GM23338 (cell line): ENCODE data around the gene BAX. TPM values are rescaled to one million over a fixed set of nuclear protein-coding genes. Genes with fewer than 3 reads are reported as not detected.
"Not testable (repeated sequence)": the region's sequence is repeated elsewhere in the genome, so short reads cannot be mapped to it uniquely, and the experiment has no call there.

Experiments used
- ATAC-seq: fragments of 200-7000 bp; cut with Tn5 transposase; 3 replicates; pipeline ENCODE4 v1.9.1; 2020
- DNase-seq: peaks from one replicate; pipeline ENCODE4 v3.0.0-alpha.2; 2015; ENCODE audit warnings: low spot score
- H2AFZ ChIP-seq: fragments of 200-600 bp; sonication (generic); 2 replicates; pipeline ENCODE4 v1.8.0; 2016; ENCODE audit warnings: antibody characterized with exemption, mild to moderate bottlenecking, moderate library complexity
- H3F3A ChIP-seq: fragments of 200-600 bp; sonication (generic); replicated peaks from 2 replicates; pipeline ENCODE4 v1.8.0; 2017; ENCODE audit warnings: antibody characterized with exemption, mixed run types, low read depth
- H3K27ac ChIP-seq: fragments of 200-600 bp; sonication (generic); 2 replicates; pipeline ENCODE4 v1.6.1; 2016; ENCODE audit warnings: low read depth
- H3K27me3 ChIP-seq: fragments of 200-600 bp; sonication (generic); 2 replicates; pipeline ENCODE4 v1.8.0; 2016; ENCODE audit warnings: mild to moderate bottlenecking, mixed run types, moderate library complexity; ENCODE audit not compliant: insufficient read depth
- H3K36me3 ChIP-seq: fragments of 200-600 bp; sonication (generic); 2 replicates; pipeline ENCODE4 v1.8.0; 2016; ENCODE audit warnings: mild to moderate bottlenecking; ENCODE audit not compliant: insufficient read depth
- H3K4me1 ChIP-seq: fragments of 200-600 bp; sonication (generic); 2 replicates; pipeline ENCODE4 v1.8.0; 2016; ENCODE audit warnings: mild to moderate bottlenecking, moderate library complexity; ENCODE audit not compliant: insufficient read depth
- H3K4me2 ChIP-seq: fragments of 200-600 bp; sonication (generic); 2 replicates; pipeline ENCODE4 v1.7.1; 2017; ENCODE audit warnings: mixed run types
- H3K4me3 ChIP-seq: fragments of 200-600 bp; sonication (generic); 2 replicates; pipeline ENCODE4 v1.6.1; 2016; ENCODE audit warnings: mixed run types
- H3K79me2 ChIP-seq: fragments of 200-600 bp; sonication (generic); replicated peaks from 2 replicates; pipeline ENCODE4 v1.8.0; 2017; ENCODE audit warnings: mild to moderate bottlenecking; ENCODE audit not compliant: insufficient read depth
- H3K9me2 ChIP-seq: fragments of 200-600 bp; sonication (generic); 2 replicates; pipeline ENCODE4 v1.8.0; 2017; ENCODE audit not compliant: insufficient read depth
- H4K20me1 ChIP-seq: fragments of 200-600 bp; sonication (generic); replicated peaks from 2 replicates; pipeline ENCODE4 v1.8.0; 2017; ENCODE audit warnings: mild to moderate bottlenecking; ENCODE audit not compliant: insufficient read depth
- H3K27ac Mint-ChIP-seq: 2 replicates; pipeline ENCODE4 v1.8.0; 2020; ENCODE audit warnings: inconsistent platforms, mild to moderate bottlenecking, moderate library complexity, mixed read lengths
- H3K27me3 Mint-ChIP-seq: 3 replicates; pipeline ENCODE4 v1.8.0; 2022; ENCODE audit warnings: low read depth, mild to moderate bottlenecking, moderate library complexity, mixed read lengths, inconsistent platforms; ENCODE audit not compliant: insufficient read depth, poor library complexity
- H3K36me3 Mint-ChIP-seq: 3 replicates; pipeline ENCODE4 v1.8.0; 2021; ENCODE audit warnings: low read depth, mild to moderate bottlenecking, inconsistent platforms, moderate library complexity, mixed read lengths
- H3K4me1 Mint-ChIP-seq: 3 replicates; pipeline ENCODE4 v1.8.0; 2020; ENCODE audit warnings: mild to moderate bottlenecking, inconsistent platforms, mixed read lengths
- H3K4me3 Mint-ChIP-seq: 3 replicates; pipeline ENCODE4 v1.8.0; 2021; ENCODE audit warnings: moderate library complexity, mild to moderate bottlenecking, inconsistent platforms, mixed read lengths
- H3K9me3 Mint-ChIP-seq: 3 replicates; pipeline ENCODE4 v1.8.0; 2020; ENCODE audit warnings: moderate library complexity, mild to moderate bottlenecking, inconsistent platforms, mixed read lengths
- POLR2AphosphoS5 ChIP-seq: IDR thresholded peaks from 2 replicates; pipeline ENCODE4 v1.6.1; 2016; ENCODE audit warnings: antibody characterized with exemption, low read depth
- ZNF114 ChIP-seq: fragments of 250-450 bp; sonication (Bioruptor Pico); IDR thresholded peaks from 2 replicates; pipeline ENCODE4 v1.5.0; 2020; ENCODE audit warnings: mild to moderate bottlenecking, moderate library complexity
- polyA plus RNA-seq: library from polyadenylated mRNA; unstranded; fragments of >200 nt; fragmentation: Nextera tagmentation; extraction: Ambion mirVana; gene quantifications from 2 replicates; pipeline ENCODE4 v1.2.1, GENCODE V29; 2016
- total RNA-seq: library from RNA; depleted of rRNA; stranded (reverse); fragments of >200 nt; shearing (Covaris generic); gene quantifications from 2 replicates; pipeline ENCODE4 v1.2.3, GENCODE V29; 2014
- TF ChIP-seq, protein P1 (sequence below): fragments of 250-450 bp; sonication (Bioruptor Pico); IDR thresholded peaks from 2 replicates; pipeline ENCODE4 v1.5.0; 2020; ENCODE audit warnings: mild to moderate bottlenecking, moderate library complexity

Gene BAX
- total and polyA plus RNA-seq, 2 experiments from 2014 or later: 179 to 261 TPM

DNA sequence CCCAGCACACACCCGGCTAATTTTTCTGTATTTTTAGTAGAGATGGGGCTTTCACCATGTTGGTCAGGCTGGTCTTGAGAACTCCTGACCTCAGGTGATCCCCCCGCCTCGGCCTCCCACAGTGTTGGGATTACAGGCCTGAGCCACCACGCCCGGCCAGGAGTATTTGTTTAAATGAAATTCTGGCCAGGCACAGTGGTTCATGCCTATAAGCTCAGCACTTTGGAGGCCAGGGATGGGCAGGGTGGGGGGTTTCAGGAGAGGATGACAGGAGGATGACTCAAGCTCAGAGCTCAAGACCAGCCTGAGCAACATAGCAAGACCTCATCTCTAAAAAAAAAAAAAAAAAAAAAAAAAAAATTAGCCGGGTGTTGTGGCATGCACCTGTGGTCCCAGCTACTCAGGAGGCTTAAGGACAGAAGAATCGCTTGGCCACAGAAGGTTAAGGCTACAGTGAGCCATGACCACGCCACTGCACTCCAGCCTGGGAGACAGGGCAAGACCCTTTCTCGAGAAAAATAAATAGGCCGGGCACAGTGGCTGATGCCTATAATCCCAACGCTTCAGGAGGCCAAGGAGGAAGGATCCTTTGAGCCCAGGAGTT lies 29.3 kb upstream of the BAX start:
- H3K4me1 ChIP-seq: no peaks in the 10 kb centered on the region
- no peaks in the 10 kb centered on the region for H3K79me2 ChIP-seq
- H3K4me3 Mint-ChIP-seq: no peak overlapping the region
- no peak for ATAC-seq
- H3F3A ChIP-seq: no peaks in the 10 kb centered on the region
- no peak overlapping the region for H3K27ac ChIP-seq
- H3K4me3 ChIP-seq: no peak overlapping the region
- DNase-seq: no peak
- H3K4me2 ChIP-seq: no peak overlapping the region
- TF ChIP-seq POLR2AphosphoS5 (0 out of 2 replicates have a peak, but pooled peaks have one; percentile 1), ZNF114 (CRISPR knock-in tag) (no peak)
- TF ChIP-seq, protein P1, sequence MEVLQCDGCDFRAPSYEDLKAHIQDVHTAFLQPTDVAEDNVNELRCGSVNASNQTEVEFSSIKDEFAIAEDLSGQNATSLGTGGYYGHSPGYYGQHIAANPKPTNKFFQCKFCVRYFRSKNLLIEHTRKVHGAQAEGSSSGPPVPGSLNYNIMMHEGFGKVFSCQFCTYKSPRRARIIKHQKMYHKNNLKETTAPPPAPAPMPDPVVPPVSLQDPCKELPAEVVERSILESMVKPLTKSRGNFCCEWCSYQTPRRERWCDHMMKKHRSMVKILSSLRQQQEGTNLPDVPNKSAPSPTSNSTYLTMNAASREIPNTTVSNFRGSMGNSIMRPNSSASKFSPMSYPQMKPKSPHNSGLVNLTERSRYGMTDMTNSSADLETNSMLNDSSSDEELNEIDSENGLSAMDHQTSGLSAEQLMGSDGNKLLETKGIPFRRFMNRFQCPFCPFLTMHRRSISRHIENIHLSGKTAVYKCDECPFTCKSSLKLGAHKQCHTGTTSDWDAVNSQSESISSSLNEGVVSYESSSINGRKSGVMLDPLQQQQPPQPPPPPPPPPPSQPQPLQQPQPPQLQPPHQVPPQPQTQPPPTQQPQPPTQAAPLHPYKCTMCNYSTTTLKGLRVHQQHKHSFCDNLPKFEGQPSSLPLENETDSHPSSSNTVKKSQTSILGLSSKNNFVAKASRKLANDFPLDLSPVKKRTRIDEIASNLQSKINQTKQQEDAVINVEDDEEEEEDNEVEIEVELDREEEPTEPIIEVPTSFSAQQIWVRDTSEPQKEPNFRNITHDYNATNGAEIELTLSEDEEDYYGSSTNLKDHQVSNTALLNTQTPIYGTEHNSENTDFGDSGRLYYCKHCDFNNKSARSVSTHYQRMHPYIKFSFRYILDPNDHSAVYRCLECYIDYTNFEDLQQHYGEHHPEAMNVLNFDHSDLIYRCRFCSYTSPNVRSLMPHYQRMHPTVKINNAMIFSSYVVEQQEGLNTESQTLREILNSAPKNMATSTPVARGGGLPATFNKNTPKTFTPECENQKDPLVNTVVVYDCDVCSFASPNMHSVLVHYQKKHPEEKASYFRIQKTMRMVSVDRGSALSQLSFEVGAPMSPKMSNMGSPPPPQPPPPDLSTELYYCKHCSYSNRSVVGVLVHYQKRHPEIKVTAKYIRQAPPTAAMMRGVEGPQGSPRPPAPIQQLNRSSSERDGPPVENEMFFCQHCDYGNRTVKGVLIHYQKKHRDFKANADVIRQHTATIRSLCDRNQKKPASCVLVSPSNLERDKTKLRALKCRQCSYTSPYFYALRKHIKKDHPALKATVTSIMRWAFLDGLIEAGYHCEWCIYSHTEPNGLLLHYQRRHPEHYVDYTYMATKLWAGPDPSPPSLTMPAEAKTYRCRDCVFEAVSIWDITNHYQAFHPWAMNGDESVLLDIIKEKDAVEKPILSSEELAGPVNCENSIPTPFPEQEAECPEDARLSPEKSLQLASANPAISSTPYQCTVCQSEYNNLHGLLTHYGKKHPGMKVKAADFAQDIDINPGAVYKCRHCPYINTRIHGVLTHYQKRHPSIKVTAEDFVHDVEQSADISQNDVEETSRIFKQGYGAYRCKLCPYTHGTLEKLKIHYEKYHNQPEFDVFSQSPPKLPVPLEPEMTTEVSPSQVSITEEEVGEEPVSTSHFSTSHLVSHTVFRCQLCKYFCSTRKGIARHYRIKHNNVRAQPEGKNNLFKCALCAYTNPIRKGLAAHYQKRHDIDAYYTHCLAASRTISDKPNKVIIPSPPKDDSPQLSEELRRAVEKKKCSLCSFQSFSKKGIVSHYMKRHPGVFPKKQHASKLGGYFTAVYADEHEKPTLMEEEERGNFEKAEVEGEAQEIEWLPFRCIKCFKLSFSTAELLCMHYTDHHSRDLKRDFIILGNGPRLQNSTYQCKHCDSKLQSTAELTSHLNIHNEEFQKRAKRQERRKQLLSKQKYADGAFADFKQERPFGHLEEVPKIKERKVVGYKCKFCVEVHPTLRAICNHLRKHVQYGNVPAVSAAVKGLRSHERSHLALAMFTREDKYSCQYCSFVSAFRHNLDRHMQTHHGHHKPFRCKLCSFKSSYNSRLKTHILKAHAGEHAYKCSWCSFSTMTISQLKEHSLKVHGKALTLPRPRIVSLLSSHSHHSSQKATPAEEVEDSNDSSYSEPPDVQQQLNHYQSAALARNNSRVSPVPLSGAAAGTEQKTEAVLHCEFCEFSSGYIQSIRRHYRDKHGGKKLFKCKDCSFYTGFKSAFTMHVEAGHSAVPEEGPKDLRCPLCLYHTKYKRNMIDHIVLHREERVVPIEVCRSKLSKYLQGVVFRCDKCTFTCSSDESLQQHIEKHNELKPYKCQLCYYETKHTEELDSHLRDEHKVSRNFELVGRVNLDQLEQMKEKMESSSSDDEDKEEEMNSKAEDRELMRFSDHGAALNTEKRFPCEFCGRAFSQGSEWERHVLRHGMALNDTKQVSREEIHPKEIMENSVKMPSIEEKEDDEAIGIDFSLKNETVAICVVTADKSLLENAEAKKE (CRISPR knock-in tag): no peak
- no peaks in the 10 kb centered on the region for H3K9me3 Mint-ChIP-seq
- no peak overlapping the region for H3K27ac Mint-ChIP-seq
- H3K9me2 ChIP-seq: no peaks in the 10 kb centered on the region
- H3K36me3 Mint-ChIP-seq: peaks cover 8% of the 10 kb centered on the region; the same call in 2 of the 3 replicates
- no peaks in the 10 kb centered on the region for H3K27me3 ChIP-seq
- H3K36me3 ChIP-seq: no peaks in the 10 kb centered on the region; the same call in 1 of the 2 replicates
- H3K27me3 Mint-ChIP-seq: peaks cover 13% of the 10 kb centered on the region
- no peaks in the 10 kb centered on the region for H3K4me1 Mint-ChIP-seq
- no peaks in the 10 kb centered on the region; the same call in 1 of the 2 replicates for H4K20me1 ChIP-seq
- no peak overlapping the region for H2AFZ ChIP-seq

DNA sequence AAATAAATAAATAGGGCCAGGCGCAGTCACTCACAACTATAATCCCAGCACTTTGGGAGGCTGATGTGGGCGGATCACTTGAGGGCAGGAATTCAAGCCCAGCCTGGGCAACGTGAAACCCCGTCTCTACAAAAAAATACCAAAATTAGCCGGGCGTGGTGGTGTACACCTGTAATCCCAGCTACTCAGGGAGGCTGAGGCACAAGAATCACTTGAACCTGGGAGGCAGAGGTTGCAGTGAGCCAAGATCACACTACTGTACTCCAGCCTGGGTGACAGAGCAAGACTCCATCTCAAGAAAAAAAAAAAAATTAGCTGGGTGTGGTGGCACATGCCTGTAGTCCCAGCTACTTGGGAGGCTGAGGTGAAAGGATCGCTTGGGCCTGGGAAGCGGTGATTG lies 28.8 kb upstream of the BAX start:
- H2AFZ ChIP-seq, H3K36me3 Mint-ChIP-seq, H3K9me3 Mint-ChIP-seq, H3K4me2 ChIP-seq, H3K79me2 ChIP-seq, H3K27ac ChIP-seq, H3K4me3 Mint-ChIP-seq, H3K9me2 ChIP-seq, H3K36me3 ChIP-seq, H3K27ac Mint-ChIP-seq, H4K20me1 ChIP-seq, H3K4me1 Mint-ChIP-seq, H3K27me3 ChIP-seq, ATAC-seq, H3K4me1 ChIP-seq, DNase-seq, H3K4me3 ChIP-seq, H3F3A ChIP-seq: not testable (repeated sequence)
- H3K27me3 Mint-ChIP-seq: peaks cover 13% of the 10 kb centered on the region
